Neural progenitor cell (in vitro differentiated cells): ENCODE measurements around the gene ZNF189. TPM values are rescaled to one million over a fixed set of nuclear protein-coding genes. Genes with fewer than 3 reads are reported as not detected.

Experiments used
- DNase-seq: peaks from one replicate; pipeline ENCODE4 v3.0.0-alpha.2; 2016; ENCODE audit warnings: low spot score
- H2AFZ ChIP-seq: fragments of 200-600 bp; sonication (generic); replicated peaks from 2 replicates; pipeline ENCODE4 v1.6.1; 2016; ENCODE audit warnings: antibody characterized with exemption
- H3F3A ChIP-seq: fragments of 200-600 bp; sonication (generic); 2 replicates; pipeline ENCODE4 v1.6.1; 2016; ENCODE audit warnings: antibody characterized with exemption, low read depth
- H3K27ac ChIP-seq: fragments of 200-600 bp; sonication (generic); 2 replicates; pipeline ENCODE4 v1.5.1; 2016; ENCODE audit warnings: mild to moderate bottlenecking
- H3K27me3 ChIP-seq: fragments of 200-600 bp; sonication (generic); 2 replicates; pipeline ENCODE4 v1.6.1; 2016; ENCODE audit warnings: mild to moderate bottlenecking, moderate library complexity
- H3K36me3 ChIP-seq: fragments of 200-600 bp; sonication (generic); 2 replicates; pipeline ENCODE4 v1.5.1; 2016
- H3K4me1 ChIP-seq: fragments of 200-600 bp; sonication (generic); 2 replicates; pipeline ENCODE4 v1.6.1; 2016; ENCODE audit warnings: mixed run types
- H3K4me2 ChIP-seq: fragments of 200-600 bp; sonication (generic); 2 replicates; pipeline ENCODE4 v1.6.1; 2016
- H3K4me3 ChIP-seq: fragments of 200-600 bp; sonication (generic); 2 replicates; pipeline ENCODE4 v1.5.1; 2016
- H3K79me2 ChIP-seq: fragments of 200-600 bp; sonication (generic); 2 replicates; pipeline ENCODE4 v1.6.1; 2016; ENCODE audit warnings: low read depth
- H3K9ac ChIP-seq: fragments of 200-600 bp; sonication (generic); 2 replicates; pipeline ENCODE4 v1.6.1; 2016
- H3K9me3 ChIP-seq: fragments of 200-600 bp; sonication (generic); 2 replicates; pipeline ENCODE4 v1.5.1; 2016; ENCODE audit warnings: low read depth
- H4K20me1 ChIP-seq: fragments of 200-600 bp; sonication (generic); 2 replicates; pipeline ENCODE4 v1.6.1; 2016; ENCODE audit warnings: low read depth
- H3K27ac Mint-ChIP-seq: 3 replicates; pipeline ENCODE4 v1.8.0; 2021; ENCODE audit warnings: mixed read lengths
- H3K27me3 Mint-ChIP-seq: 2 replicates; pipeline ENCODE4 v1.8.0; 2022; ENCODE audit warnings: low read depth, mild to moderate bottlenecking, inconsistent platforms, moderate library complexity, mixed read lengths; ENCODE audit not compliant: insufficient read depth
- H3K36me3 Mint-ChIP-seq: 3 replicates; pipeline ENCODE4 v1.8.0; 2021; ENCODE audit warnings: mixed read lengths
- H3K4me1 Mint-ChIP-seq: 3 replicates; pipeline ENCODE4 v1.8.0; 2021; ENCODE audit warnings: mixed read lengths
- H3K4me3 Mint-ChIP-seq: 3 replicates; pipeline ENCODE4 v1.8.0; 2021; ENCODE audit warnings: mild to moderate bottlenecking, moderate library complexity, mixed read lengths
- H3K9me3 Mint-ChIP-seq: 3 replicates; pipeline ENCODE4 v1.8.0; 2020; ENCODE audit warnings: mixed read lengths
- CTCF ChIP-seq: fragments of 200-600 bp; sonication (generic); IDR thresholded peaks from 2 replicates; pipeline ENCODE4 v1.5.1; 2017; ENCODE audit warnings: antibody characterized with exemption, mild to moderate bottlenecking
- EZH2 ChIP-seq: fragments of 200-600 bp; sonication (generic); IDR thresholded peaks from 2 replicates; pipeline ENCODE4 v1.6.1; 2017; ENCODE audit warnings: antibody characterized with exemption, mild to moderate bottlenecking, moderate library complexity
- EZH2phosphoT487 ChIP-seq: fragments of 200-600 bp; sonication (generic); IDR thresholded peaks from 2 replicates; pipeline ENCODE4 v1.6.1; 2017; ENCODE audit warnings: antibody characterized with exemption
- total RNA-seq: library from RNA; depleted of rRNA; stranded (reverse); fragments of >200 nt; gene quantifications from 2 replicates; pipeline ENCODE4 v1.2.3, GENCODE V29; 2015; ENCODE audit warnings: low replicate concordance

ZNF189 gene
- total RNA-seq, 1 donor from 2014 or later = 40.2 TPM

- no peak overlapping the region for H3K4me2 ChIP-seq
- no peaks in the 10 kb centered on the region for H4K20me1 ChIP-seq
- Mint-ChIP-seq H3K4me1 (no peaks in the 10 kb centered on the region), H3K27me3 (no peaks in the 10 kb centered on the region), H3K4me3 (no peak overlapping the region), H3K27ac (no peak overlapping the region), H3K9me3 (no peaks in the 10 kb centered on the region), H3K36me3 (no peaks in the 10 kb centered on the region)
- H3K4me3 ChIP-seq = no peak overlapping the region
- H3F3A ChIP-seq = no peaks in the 10 kb centered on the region
- no peak overlapping the region for H3K9ac ChIP-seq
- no peaks in the 10 kb centered on the region for H3K36me3 ChIP-seq
- no peaks in the 10 kb centered on the region for H3K79me2 ChIP-seq
- H3K27ac ChIP-seq = no peak overlapping the region
- H3K9me3 ChIP-seq = no peaks in the 10 kb centered on the region
- no peak for DNase-seq
- no peak for TF ChIP-seq EZH2
- no peak for TF ChIP-seq EZH2phosphoT487
- TF ChIP-seq CTCF = no peak
- H3K4me1 ChIP-seq = no peaks in the 10 kb centered on the region
- no peaks in the 10 kb centered on the region for H3K27me3 ChIP-seq
- H2AFZ ChIP-seq = no peak overlapping the region
Observed at GRCh38 chr9:101369286-101369685, 29.4 kb upstream of the ZNF189 start.

GRCh38 chr9:101369884-101370531, 28.6 kb upstream of the ZNF189 start:
- no peak overlapping the region for H3K27ac Mint-ChIP-seq
- no peaks in the 10 kb centered on the region for H3K79me2 ChIP-seq
- H3K9me3 Mint-ChIP-seq = no peaks in the 10 kb centered on the region
- no peaks in the 10 kb centered on the region for H3K4me1 ChIP-seq
- no peaks in the 10 kb centered on the region for H3F3A ChIP-seq
- H3K4me3 ChIP-seq = no peak overlapping the region
- no peak overlapping the region for H3K27ac ChIP-seq
- H3K4me2 ChIP-seq = no peak overlapping the region
- no peaks in the 10 kb centered on the region for H4K20me1 ChIP-seq
- no peaks in the 10 kb centered on the region for H3K4me1 Mint-ChIP-seq
- no peaks in the 10 kb centered on the region for H3K9me3 ChIP-seq
- no peaks in the 10 kb centered on the region for H3K36me3 ChIP-seq
- no peak overlapping the region for H3K4me3 Mint-ChIP-seq
- no peaks in the 10 kb centered on the region for H3K36me3 Mint-ChIP-seq
- H3K27me3 ChIP-seq = no peaks in the 10 kb centered on the region
- H2AFZ ChIP-seq = no peak overlapping the region
- H3K27me3 Mint-ChIP-seq = no peaks in the 10 kb centered on the region
- H3K9ac ChIP-seq = no peak overlapping the region
- DNase-seq = no peak
- TF ChIP-seq EZH2phosphoT487 (no peak), CTCF (no peak), EZH2 (no peak)

DNA sequence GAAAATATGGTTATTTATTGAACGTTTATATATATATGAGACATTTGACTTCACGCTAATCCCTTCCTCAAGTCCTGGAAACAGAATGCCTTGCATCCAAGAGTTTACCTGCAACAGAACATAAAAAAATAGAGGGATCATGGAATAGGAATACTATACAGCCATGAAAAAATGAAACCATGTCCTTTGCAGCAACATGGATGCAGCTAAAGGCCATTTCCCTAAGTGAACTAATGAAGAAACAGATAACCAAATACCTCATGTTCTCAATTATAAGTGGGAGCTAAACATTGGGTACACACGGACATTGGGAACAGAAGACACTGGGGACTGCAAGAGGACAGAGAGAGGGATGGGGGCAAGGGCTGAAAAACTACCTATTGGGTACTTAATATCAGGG, 26.8 kb upstream of the ZNF189 start:
- H4K20me1 ChIP-seq = no peaks in the 10 kb centered on the region
- no peaks in the 10 kb centered on the region for H3K9me3 ChIP-seq
- no peaks in the 10 kb centered on the region for H3F3A ChIP-seq
- no peak overlapping the region for H2AFZ ChIP-seq
- no peaks in the 10 kb centered on the region for H3K27me3 ChIP-seq
- no peaks in the 10 kb centered on the region for H3K27me3 Mint-ChIP-seq
- no peak overlapping the region for H3K4me2 ChIP-seq
- no peaks in the 10 kb centered on the region for H3K79me2 ChIP-seq
- H3K27ac ChIP-seq = no peak overlapping the region
- TF ChIP-seq EZH2phosphoT487 (no peak), EZH2 (no peak), CTCF (no peak)
- peaks cover 6% of the 10 kb centered on the region for H3K4me1 Mint-ChIP-seq
- DNase-seq = no peak
- H3K36me3 ChIP-seq = no peaks in the 10 kb centered on the region
- H3K9me3 Mint-ChIP-seq = peaks cover 2% of the 10 kb centered on the region
- H3K9ac ChIP-seq = no peak overlapping the region
- H3K4me3 ChIP-seq = no peak overlapping the region
- H3K36me3 Mint-ChIP-seq = no peaks in the 10 kb centered on the region
- no peak overlapping the region for H3K4me3 Mint-ChIP-seq
- H3K4me1 ChIP-seq = no peaks in the 10 kb centered on the region
- no peak overlapping the region for H3K27ac Mint-ChIP-seq
